IPS-NIHi11 (cell line): ENCODE measurements around the gene SNRPD3.
"Not testable (repeated sequence)": the region's sequence is repeated elsewhere in the genome, so short reads cannot be mapped to it uniquely, and the experiment has no call there.

Experiments used
- DNase-seq: peaks from one replicate; pipeline ENCODE4 v3.0.0; 2012; ENCODE audit warnings: mixed read lengths, low spot score

SNRPD3 gene

GRCh38 chr22:24609888-24610287 lies 54.1 kb downstream of the SNRPD3 start:
- DNase-seq: not testable (repeated sequence)

- not testable (repeated sequence) for DNase-seq
Observed at GRCh38 chr22:24614794-24615193, 59.0 kb downstream of the SNRPD3 start.

GRCh38 chr22:24621244-24621643 lies 65.4 kb downstream of the SNRPD3 start:
- not testable (repeated sequence) for DNase-seq

- not testable (repeated sequence) for DNase-seq
Observed at GRCh38 chr22:24622596-24622995, 66.8 kb downstream of the SNRPD3 start.
